Activated naive CD4-positive, alpha-beta T cell treated with anti-CD3 and anti-CD28 coated beads for 36 hours (primary cell): Measurements from ENCODE around the gene PLXNA4. TPM values are rescaled to one million over a fixed set of nuclear protein-coding genes. Genes with fewer than 3 reads are reported as not detected.
A peak's percentile ranks its signal among the peaks of the same experiment; 100 is the strongest.

Experiments used
- CTCF ChIA-PET: fragments of 350-600 bp; sonication (Branson Sonifier 250); formaldehyde crosslinking; loops from one replicate; lab custom pipeline; 2021; ENCODE audit warnings: antibody characterized with exemption; lab: Charles Lee
- DNase-seq: peaks from one replicate; pipeline ENCODE4 v3.0.0-alpha.2; 2020
- H3K27ac Mint-ChIP-seq: one replicate; pipeline ENCODE4 v1.8.0; 2021; ENCODE audit warnings: mild to moderate bottlenecking, mixed read lengths
- H3K27me3 Mint-ChIP-seq: one replicate; pipeline ENCODE4 v1.8.0; 2021; ENCODE audit warnings: low read depth, mixed read lengths
- H3K36me3 Mint-ChIP-seq: one replicate; pipeline ENCODE4 v1.8.0; 2021; ENCODE audit warnings: low read depth, mixed read lengths
- H3K4me1 Mint-ChIP-seq: one replicate; pipeline ENCODE4 v1.8.0; 2021; ENCODE audit warnings: low read depth, mixed read lengths
- H3K4me3 Mint-ChIP-seq: one replicate; pipeline ENCODE4 v1.8.0; 2021; ENCODE audit warnings: mild to moderate bottlenecking, moderate library complexity, mixed read lengths
- H3K9me3 Mint-ChIP-seq: one replicate; pipeline ENCODE4 v1.8.0; 2021; ENCODE audit warnings: mixed read lengths
- intact Hi-C: fragments of 100-400 bp; cut with micrococcal nuclease; formaldehyde crosslinking; loops from one replicate; pipeline ENCODE4 v1.15.1; 2023
- total RNA-seq, 2 experiments: library from RNA; stranded (reverse); gene quantifications; one replicate each; pipeline ENCODE4 v1.2.3, GENCODE V29; 2021

PLXNA4 gene
- total RNA-seq, 2 experiments from 2014 or later: 0.02 to 0.05 TPM

- intact Hi-C loops: no loop called here
- Mint-ChIP-seq H3K4me1 (no peaks in the 10 kb centered on the region), H3K27ac (no peak overlapping the region), H3K36me3 (no peaks in the 10 kb centered on the region), H3K4me3 (no peak overlapping the region), H3K9me3 (no peaks in the 10 kb centered on the region), H3K27me3 (peaks cover 12% of the 10 kb centered on the region)
- CTCF ChIA-PET: no interaction called here
- DNase-seq: no peak
Measured at GRCh38 chr7:132286836-132287235, 289.4 kb downstream of the PLXNA4 start.

GRCh38 chr7:132280335-132280734, 295.9 kb downstream of the PLXNA4 start:
- H3K27ac Mint-ChIP-seq: no peak overlapping the region
- CTCF ChIA-PET: no interaction called here
- no peaks in the 10 kb centered on the region for H3K36me3 Mint-ChIP-seq
- no peaks in the 10 kb centered on the region for H3K9me3 Mint-ChIP-seq
- peaks cover 3% of the 10 kb centered on the region for H3K27me3 Mint-ChIP-seq
- intact Hi-C loops: no loop called here
- no peaks in the 10 kb centered on the region for H3K4me1 Mint-ChIP-seq
- DNase-seq: no peak
- no peak overlapping the region for H3K4me3 Mint-ChIP-seq

GRCh38 chr7:132279718-132280117, 296.6 kb downstream of the PLXNA4 start:
- no peak overlapping the region for H3K27ac Mint-ChIP-seq
- H3K4me3 Mint-ChIP-seq: no peak overlapping the region
- CTCF ChIA-PET: no interaction called here
- intact Hi-C loops: no loop called here
- H3K9me3 Mint-ChIP-seq: no peaks in the 10 kb centered on the region
- peaks cover 3% of the 10 kb centered on the region for H3K27me3 Mint-ChIP-seq
- H3K4me1 Mint-ChIP-seq: no peaks in the 10 kb centered on the region
- no peak for DNase-seq
- H3K36me3 Mint-ChIP-seq: no peaks in the 10 kb centered on the region

GRCh38 chr7:132276976-132277725, 299.1 kb downstream of the PLXNA4 start:
- H3K4me3 Mint-ChIP-seq: no peak overlapping the region
- DNase-seq: no peak
- H3K36me3 Mint-ChIP-seq: no peaks in the 10 kb centered on the region
- H3K27ac Mint-ChIP-seq: no peak overlapping the region
- peaks cover 6% of the 10 kb centered on the region for H3K27me3 Mint-ChIP-seq
- intact Hi-C loops: no loop called here
- no peaks in the 10 kb centered on the region for H3K4me1 Mint-ChIP-seq
- CTCF ChIA-PET: no interaction called here
- H3K9me3 Mint-ChIP-seq: no peaks in the 10 kb centered on the region

GRCh38 chr7:132276234-132276630, 300.0 kb downstream of the PLXNA4 start:
- H3K4me1 Mint-ChIP-seq: no peaks in the 10 kb centered on the region
- CTCF ChIA-PET: no interaction called here
- no peak for DNase-seq
- no peaks in the 10 kb centered on the region for H3K9me3 Mint-ChIP-seq
- intact Hi-C loops: no loop called here
- H3K36me3 Mint-ChIP-seq: no peaks in the 10 kb centered on the region
- H3K27ac Mint-ChIP-seq: no peak overlapping the region
- no peak overlapping the region for H3K4me3 Mint-ChIP-seq
- peaks cover 6% of the 10 kb centered on the region for H3K27me3 Mint-ChIP-seq

GRCh38 chr7:132275416-132276233, 300.6 kb downstream of the PLXNA4 start:
- peaks cover 8% of the 10 kb centered on the region for H3K27me3 Mint-ChIP-seq

GRCh38 chr7:132272763-132273371, 303.4 kb downstream of the PLXNA4 start:
- peaks cover 11% of the 10 kb centered on the region for H3K27me3 Mint-ChIP-seq
- H3K9me3 Mint-ChIP-seq: no peaks in the 10 kb centered on the region
- no peaks in the 10 kb centered on the region for H3K4me1 Mint-ChIP-seq
- no peaks in the 10 kb centered on the region for H3K36me3 Mint-ChIP-seq
- no peak overlapping the region for H3K27ac Mint-ChIP-seq
- CTCF ChIA-PET: interaction anchor here (0.6 kb wide), 1 partner anchor 448 kb away, joined by 3 read pairs; no protein-coding TSS in a partner anchor
- intact Hi-C loops: no loop called here
- DNase-seq: no peak
- no peak overlapping the region for H3K4me3 Mint-ChIP-seq

More at GRCh38 chr7:132275416-132276233, 300.6 kb downstream of the PLXNA4 start:
- CTCF ChIA-PET: no interaction called here
- no peak overlapping the region for H3K4me3 Mint-ChIP-seq
- no peaks in the 10 kb centered on the region for H3K4me1 Mint-ChIP-seq
- no peak for DNase-seq
- H3K9me3 Mint-ChIP-seq: no peaks in the 10 kb centered on the region
- no peak overlapping the region for H3K27ac Mint-ChIP-seq
- intact Hi-C loops: no loop called here
- no peaks in the 10 kb centered on the region for H3K36me3 Mint-ChIP-seq

GRCh38 chr7:132270517-132270916, 305.8 kb downstream of the PLXNA4 start:
- Mint-ChIP-seq H3K4me3 (no peak overlapping the region), H3K27ac (no peak overlapping the region), H3K27me3 (peaks cover 7% of the 10 kb centered on the region), H3K9me3 (no peaks in the 10 kb centered on the region), H3K36me3 (no peaks in the 10 kb centered on the region), H3K4me1 (no peaks in the 10 kb centered on the region)
- intact Hi-C loops: no loop called here
- peak; percentile 8 for DNase-seq
- CTCF ChIA-PET: interaction anchor here (0.9 kb wide), 1 partner anchor 308 kb away, joined by 3 read pairs; no protein-coding TSS in a partner anchor

GRCh38 chr7:132269718-132270117, 306.6 kb downstream of the PLXNA4 start:
- H3K9me3 Mint-ChIP-seq: no peaks in the 10 kb centered on the region
- no peak overlapping the region for H3K27ac Mint-ChIP-seq
- H3K4me3 Mint-ChIP-seq: no peak overlapping the region
- intact Hi-C loops: no loop called here
- CTCF ChIA-PET: no interaction called here
- no peaks in the 10 kb centered on the region for H3K36me3 Mint-ChIP-seq
- H3K4me1 Mint-ChIP-seq: no peaks in the 10 kb centered on the region
- no peak for DNase-seq
- H3K27me3 Mint-ChIP-seq: peaks cover 11% of the 10 kb centered on the region

- H3K9me3 Mint-ChIP-seq: no peaks in the 10 kb centered on the region
- intact Hi-C loops: no loop called here
- H3K27ac Mint-ChIP-seq: no peak overlapping the region
- no peak for DNase-seq
- H3K36me3 Mint-ChIP-seq: no peaks in the 10 kb centered on the region
- CTCF ChIA-PET: no interaction called here
- H3K4me1 Mint-ChIP-seq: no peaks in the 10 kb centered on the region
- peaks cover 4% of the 10 kb centered on the region for H3K27me3 Mint-ChIP-seq
- no peak overlapping the region for H3K4me3 Mint-ChIP-seq
Measured at GRCh38 chr7:132263151-132263550, 313.1 kb downstream of the PLXNA4 start.

- no peak overlapping the region for H3K4me3 Mint-ChIP-seq
- H3K27ac Mint-ChIP-seq: no peak overlapping the region
- H3K36me3 Mint-ChIP-seq: no peaks in the 10 kb centered on the region
- H3K9me3 Mint-ChIP-seq: no peaks in the 10 kb centered on the region
- no peak for DNase-seq
- H3K4me1 Mint-ChIP-seq: no peaks in the 10 kb centered on the region
- peaks cover 4% of the 10 kb centered on the region for H3K27me3 Mint-ChIP-seq
- CTCF ChIA-PET: no interaction called here
- intact Hi-C loops: no loop called here
Measured at GRCh38 chr7:132262160-132262470, 314.2 kb downstream of the PLXNA4 start.

GRCh38 chr7:132261327-132262159, 314.7 kb downstream of the PLXNA4 start:
- no peak overlapping the region for H3K27ac Mint-ChIP-seq
- H3K36me3 Mint-ChIP-seq: no peaks in the 10 kb centered on the region
- H3K4me1 Mint-ChIP-seq: no peaks in the 10 kb centered on the region
- intact Hi-C loops: no loop called here
- no peak overlapping the region for H3K4me3 Mint-ChIP-seq
- CTCF ChIA-PET: no interaction called here
- no peaks in the 10 kb centered on the region for H3K9me3 Mint-ChIP-seq
- no peak for DNase-seq
- H3K27me3 Mint-ChIP-seq: peaks cover 4% of the 10 kb centered on the region
